BJ (cell line): ENCODE results near the gene COL8A1. TPM values are rescaled to one million over a fixed set of nuclear protein-coding genes. Genes with fewer than 3 reads are reported as not detected.

Experiments used
- CTCF ChIA-PET: fragments of 350-600 bp; formaldehyde crosslinking; extraction: SDS; loops from one replicate; lab custom pipeline; 2021; ENCODE audit warnings: antibody characterized with exemption, inconsistent platforms; lab: Yijun Ruan, JAX
- POLR2A ChIA-PET: fragments of 300-600 bp; sonication (Branson Sonifier 250); formaldehyde crosslinking; extraction: SDS; loops from one replicate; lab custom pipeline; 2021; ENCODE audit warnings: antibody characterized with exemption; lab: Charles Lee
- DNase-seq: peaks from one replicate; pipeline ENCODE4 v3.0.0-alpha.2; 2011; ENCODE audit warnings: low read depth
- H3K27me3 ChIP-seq: 2 replicates; pipeline ENCODE4 v1.6.0; 2011; ENCODE audit warnings: low read length; ENCODE audit not compliant: control insufficient read depth, insufficient read depth
- H3K36me3 ChIP-seq: 2 replicates; pipeline ENCODE4 v1.5.1; 2011; ENCODE audit warnings: low read length; ENCODE audit not compliant: control insufficient read depth, insufficient read depth
- H3K4me3 ChIP-seq: 2 replicates; pipeline ENCODE4 v1.5.1; 2011; ENCODE audit warnings: low read depth, mild to moderate bottlenecking, control low read depth, low read length
- polyA plus RNA-seq: library from polyadenylated mRNA; depleted of rRNA; stranded (reverse); fragments of >200 nt; gene quantifications from 2 replicates; pipeline ENCODE4 v1.2.3, GENCODE V29; 2011
- TF ChIP-seq, protein P1 (sequence below): IDR thresholded peaks from 2 replicates; pipeline ENCODE4 v1.5.1; 2011; ENCODE audit warnings: low read depth, mild to moderate bottlenecking, control low read depth, inconsistent platforms, low read length, moderate library complexity; ENCODE audit not compliant: insufficient read depth

The COL8A1 gene
- polyA plus RNA-seq, 1 experiment: 186 TPM

DNA sequence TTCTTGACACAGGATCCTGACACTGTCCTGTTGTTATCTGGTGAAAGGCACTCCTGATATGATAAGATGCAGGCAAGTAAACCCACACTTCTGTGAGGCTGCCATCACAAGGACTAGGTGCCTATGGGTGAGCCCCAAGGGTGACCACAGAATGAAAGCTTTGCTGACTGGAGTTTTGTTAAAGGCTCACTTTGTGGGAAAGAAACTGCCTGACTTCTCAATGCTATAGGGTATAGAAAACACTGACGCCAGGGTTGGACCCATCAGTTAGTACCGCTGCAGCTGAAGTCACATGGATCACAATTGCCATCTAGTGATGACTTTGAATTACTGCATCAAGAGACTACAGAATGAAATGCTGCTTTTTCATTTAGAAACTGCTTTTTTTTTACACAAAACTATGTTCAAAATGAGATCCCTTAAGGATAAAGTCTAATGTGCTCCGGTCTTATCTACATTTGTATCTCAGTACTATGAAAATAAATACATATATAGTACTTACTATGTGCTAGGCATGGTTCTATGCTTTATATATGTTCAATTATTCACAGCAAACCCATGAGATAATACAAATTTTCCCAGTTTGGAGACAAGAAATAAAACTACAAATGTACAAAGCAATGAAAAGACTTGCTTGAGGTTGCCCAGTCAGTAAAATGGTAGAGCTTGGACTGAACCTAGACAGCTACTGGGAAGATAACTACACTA lies 115.0 kb downstream of the COL8A1 start:
- TF ChIP-seq, protein P1, sequence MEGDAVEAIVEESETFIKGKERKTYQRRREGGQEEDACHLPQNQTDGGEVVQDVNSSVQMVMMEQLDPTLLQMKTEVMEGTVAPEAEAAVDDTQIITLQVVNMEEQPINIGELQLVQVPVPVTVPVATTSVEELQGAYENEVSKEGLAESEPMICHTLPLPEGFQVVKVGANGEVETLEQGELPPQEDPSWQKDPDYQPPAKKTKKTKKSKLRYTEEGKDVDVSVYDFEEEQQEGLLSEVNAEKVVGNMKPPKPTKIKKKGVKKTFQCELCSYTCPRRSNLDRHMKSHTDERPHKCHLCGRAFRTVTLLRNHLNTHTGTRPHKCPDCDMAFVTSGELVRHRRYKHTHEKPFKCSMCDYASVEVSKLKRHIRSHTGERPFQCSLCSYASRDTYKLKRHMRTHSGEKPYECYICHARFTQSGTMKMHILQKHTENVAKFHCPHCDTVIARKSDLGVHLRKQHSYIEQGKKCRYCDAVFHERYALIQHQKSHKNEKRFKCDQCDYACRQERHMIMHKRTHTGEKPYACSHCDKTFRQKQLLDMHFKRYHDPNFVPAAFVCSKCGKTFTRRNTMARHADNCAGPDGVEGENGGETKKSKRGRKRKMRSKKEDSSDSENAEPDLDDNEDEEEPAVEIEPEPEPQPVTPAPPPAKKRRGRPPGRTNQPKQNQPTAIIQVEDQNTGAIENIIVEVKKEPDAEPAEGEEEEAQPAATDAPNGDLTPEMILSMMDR: peak; percentile 70
- Histone ChIP-seq H3K27me3 (no peaks in the 10 kb centered on the region), H3K36me3 (no peaks in the 10 kb centered on the region), H3K4me3 (no peak overlapping the region)
- no peak for DNase-seq
- ChIA-PET CTCF (interaction anchor here (0.6 to 3.1 kb wide), 33 partner anchors 11 to 1890 kb away, joined by 3 to 16 read pairs (median 4); no protein-coding TSS in a partner anchor), POLR2A (no interaction called here)

DNA sequence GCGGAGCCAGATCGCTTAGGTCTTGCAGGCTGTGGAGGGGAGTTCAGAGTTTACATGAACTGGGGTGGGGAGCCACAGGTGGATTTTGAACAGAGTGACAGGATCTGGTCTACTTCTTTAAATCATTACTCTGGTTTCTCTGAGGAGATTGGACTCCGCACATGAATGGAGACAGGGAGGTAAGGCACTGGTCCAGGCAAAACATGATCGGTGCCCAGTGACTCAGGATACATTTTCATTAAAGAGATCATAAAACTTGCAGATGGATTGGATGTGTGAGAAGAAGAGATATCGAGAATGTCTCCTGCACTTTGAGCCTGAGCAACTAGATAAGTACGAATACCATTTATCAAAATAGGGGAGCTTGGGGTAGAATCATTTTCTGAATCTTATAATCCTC lies 117.4 kb downstream of the COL8A1 start:
- CTCF ChIA-PET: interaction anchor here (1.4 kb wide), 1 partner anchor 34 kb away, joined by 3 read pairs; no protein-coding TSS in a partner anchor

DNA sequence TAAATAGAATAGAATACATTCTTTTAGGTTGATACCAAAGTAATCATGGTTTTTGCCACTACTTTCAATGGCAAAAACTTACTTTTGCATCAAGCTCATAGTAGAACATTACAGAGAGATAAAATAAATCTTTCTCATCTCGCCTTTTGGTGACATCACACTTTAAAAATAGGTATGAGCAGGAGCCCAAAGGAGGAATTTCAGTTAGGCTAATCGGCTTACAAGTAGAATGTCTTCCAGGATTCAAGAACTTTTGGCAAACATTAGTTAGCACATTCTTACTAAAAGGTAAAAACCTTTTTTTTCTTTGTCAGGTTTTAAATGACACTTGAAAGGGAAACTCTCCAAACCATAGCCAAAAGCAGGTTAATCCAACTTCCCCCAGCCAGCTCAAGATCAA lies 119.6 kb downstream of the COL8A1 start:
- POLR2A ChIA-PET: no interaction called here
- CTCF ChIA-PET: interaction anchor here (0.9 to 1.2 kb wide), 3 partner anchors 8 to 260 kb away, joined by 3 to 4 read pairs (median 3); no protein-coding TSS in a partner anchor
- no peak for DNase-seq
- TF ChIP-seq, protein P1: no peak
- Histone ChIP-seq H3K27me3 (no peaks in the 10 kb centered on the region), H3K36me3 (no peaks in the 10 kb centered on the region), H3K4me3 (no peak overlapping the region)

More for the DNA sequence above, 117.4 kb downstream of the COL8A1 start:
- TF ChIP-seq, protein P1: no peak
- POLR2A ChIA-PET: no interaction called here
- H3K27me3 ChIP-seq: no peaks in the 10 kb centered on the region
- H3K36me3 ChIP-seq: no peaks in the 10 kb centered on the region
- DNase-seq: no peak
- H3K4me3 ChIP-seq: no peak overlapping the region

DNA sequence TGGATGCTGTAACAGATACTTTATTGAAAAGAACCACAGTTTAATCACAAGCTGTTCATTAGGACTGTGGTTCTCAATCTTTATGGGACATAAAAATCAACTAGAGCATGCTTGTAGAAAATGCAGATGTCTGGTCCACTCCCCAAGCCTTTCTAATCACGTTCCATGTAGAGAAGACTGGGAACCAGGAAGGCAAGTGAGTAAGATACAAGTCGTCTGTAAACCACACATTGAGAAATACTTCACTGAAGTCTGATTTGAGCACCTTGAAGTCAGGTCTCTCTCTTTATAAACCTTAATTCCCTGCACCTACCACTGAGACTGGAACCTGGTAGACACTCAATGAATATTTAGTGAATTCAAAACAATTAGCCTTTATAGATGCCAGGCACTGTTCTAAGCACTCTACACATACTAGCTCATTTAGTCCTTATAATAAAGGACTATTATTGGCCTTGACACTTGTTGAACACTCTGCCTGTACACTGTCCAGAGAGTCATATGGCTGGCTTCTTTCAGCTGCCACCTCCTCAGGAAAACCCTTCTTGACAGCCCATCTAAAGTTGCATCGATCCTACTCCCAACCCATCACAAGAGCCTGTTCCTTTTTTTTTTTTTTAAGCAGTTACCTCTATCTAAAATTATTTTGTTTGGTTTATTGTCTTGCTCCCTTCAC lies 120.2 kb downstream of the COL8A1 start:
- no peaks in the 10 kb centered on the region for H3K27me3 ChIP-seq
- CTCF ChIA-PET: interaction anchor here (0.9 to 1.2 kb wide), 2 partner anchors 8 to 260 kb away, joined by 3 to 4 read pairs; no protein-coding TSS in a partner anchor
- TF ChIP-seq, protein P1: no peak
- no peak for DNase-seq
- POLR2A ChIA-PET: interaction anchor here (0.5 kb wide), 1 partner anchor 263 kb away, joined by 4 read pairs; no protein-coding TSS in a partner anchor
- H3K4me3 ChIP-seq: no peak overlapping the region
- H3K36me3 ChIP-seq: no peaks in the 10 kb centered on the region

DNA sequence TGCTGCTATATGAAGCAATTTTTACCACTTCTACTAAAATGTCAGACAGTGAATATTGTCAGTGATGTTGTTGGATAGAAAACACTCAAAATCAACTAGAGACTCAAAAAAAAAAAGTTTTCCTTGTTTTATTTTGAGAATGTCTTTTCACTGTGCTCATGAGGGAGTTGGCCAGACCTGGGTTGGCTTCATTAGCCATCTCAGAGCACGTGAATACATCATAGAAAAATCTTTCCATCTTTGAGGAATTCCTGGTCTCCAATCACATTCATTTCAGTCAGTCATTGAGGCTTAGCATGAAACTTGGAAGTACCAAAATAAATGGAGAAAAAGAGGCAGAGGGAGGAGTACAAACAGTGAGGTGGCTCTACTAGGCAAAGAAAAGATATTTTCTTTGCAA lies 121.6 kb downstream of the COL8A1 start:
- no peak overlapping the region for H3K4me3 ChIP-seq
- CTCF ChIA-PET: no interaction called here
- TF ChIP-seq, protein P1: no peak
- DNase-seq: no peak
- POLR2A ChIA-PET: no interaction called here
- no peaks in the 10 kb centered on the region for H3K27me3 ChIP-seq
- no peaks in the 10 kb centered on the region for H3K36me3 ChIP-seq
